IPS-NIHi7 (cell line): ENCODE results near the gene TELO2.
A peak's percentile ranks its signal among the peaks of the same experiment; 100 is the strongest.
"Not testable (repeated sequence)": the region's sequence is repeated elsewhere in the genome, so short reads cannot be mapped to it uniquely, and the experiment has no call there.

Experiments used
- DNase-seq: peaks from one replicate; pipeline ENCODE4 v3.0.0; 2012; ENCODE audit warnings: mixed read lengths; ENCODE audit errors: extremely low spot score

Gene TELO2

DNA sequence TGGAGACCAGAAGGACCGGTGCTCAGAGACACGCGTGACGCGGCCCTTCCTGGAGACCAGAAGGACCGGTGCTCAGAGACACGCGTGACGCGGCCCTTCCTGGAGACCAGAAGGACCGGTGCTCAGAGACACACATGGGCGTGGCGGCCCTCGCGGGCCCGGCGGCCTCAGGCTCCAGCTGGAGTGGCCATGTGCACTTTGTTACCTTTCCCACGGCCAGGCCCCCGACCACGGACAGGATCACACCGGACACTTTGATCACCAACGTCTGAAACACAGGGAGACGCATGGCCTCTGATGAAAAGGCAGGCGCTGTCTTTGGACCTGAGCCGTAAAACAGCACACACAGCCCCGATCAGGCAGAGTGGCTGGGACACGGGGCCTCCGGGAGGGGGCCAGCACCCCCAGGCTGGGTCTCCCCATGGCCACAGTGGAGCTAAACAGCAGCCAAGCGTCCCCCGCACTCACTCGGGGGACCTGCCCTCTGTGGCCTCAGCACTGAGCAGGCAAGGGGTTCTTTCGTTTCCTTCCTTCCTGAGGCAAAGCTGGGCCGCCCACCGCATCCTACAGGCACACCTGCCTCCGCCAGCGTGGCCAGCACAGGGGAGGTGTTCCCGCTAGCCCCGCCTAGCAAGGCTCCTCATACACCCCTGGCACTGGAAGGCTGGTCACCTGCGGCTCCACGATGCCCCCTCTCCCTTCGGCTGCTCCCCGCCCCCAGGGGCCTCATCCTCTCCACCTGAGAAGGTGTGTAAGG is 35.5 kb upstream of the TELO2 start:
- DNase-seq, result no peak

DNA sequence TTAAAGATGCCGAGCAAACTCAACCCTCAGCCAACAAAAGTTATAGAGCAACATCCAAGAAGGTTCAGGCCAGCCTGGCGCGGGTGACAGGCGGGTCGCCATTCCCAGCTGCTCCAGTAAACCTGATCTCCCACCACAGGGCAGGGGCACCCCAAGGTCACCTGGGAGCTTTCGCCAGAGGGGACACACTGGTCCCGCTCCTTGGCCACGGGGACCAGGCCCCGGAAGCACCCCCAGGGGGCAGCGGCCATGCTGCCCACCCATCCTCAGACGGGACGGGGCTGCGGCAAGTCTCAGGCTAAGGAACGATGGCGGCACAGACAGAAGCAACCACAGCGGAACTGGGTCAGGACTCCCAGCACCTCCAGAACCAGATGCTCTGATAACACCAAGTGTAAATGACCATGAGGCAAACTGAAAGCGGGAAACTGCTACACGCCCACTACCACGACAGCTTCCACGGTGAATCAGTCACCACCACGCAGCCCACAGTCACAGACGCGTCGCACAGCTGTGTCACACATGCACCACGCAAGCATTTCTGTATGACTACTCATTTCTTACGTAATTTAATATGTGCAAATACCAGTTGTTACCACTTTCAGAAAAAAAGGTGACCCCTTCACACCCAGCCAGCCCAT is 34.7 kb upstream of the TELO2 start:
- no peak for DNase-seq

- DNase-seq, result no peak
Measured at GRCh38 chr16:1458977-1459341, 34.2 kb upstream of the TELO2 start.

GRCh38 chr16:1459967-1460366 is 33.2 kb upstream of the TELO2 start:
- DNase-seq, result no peak

- no peak for DNase-seq
Measured at GRCh38 chr16:1460602-1461138, 32.5 kb upstream of the TELO2 start.

DNA sequence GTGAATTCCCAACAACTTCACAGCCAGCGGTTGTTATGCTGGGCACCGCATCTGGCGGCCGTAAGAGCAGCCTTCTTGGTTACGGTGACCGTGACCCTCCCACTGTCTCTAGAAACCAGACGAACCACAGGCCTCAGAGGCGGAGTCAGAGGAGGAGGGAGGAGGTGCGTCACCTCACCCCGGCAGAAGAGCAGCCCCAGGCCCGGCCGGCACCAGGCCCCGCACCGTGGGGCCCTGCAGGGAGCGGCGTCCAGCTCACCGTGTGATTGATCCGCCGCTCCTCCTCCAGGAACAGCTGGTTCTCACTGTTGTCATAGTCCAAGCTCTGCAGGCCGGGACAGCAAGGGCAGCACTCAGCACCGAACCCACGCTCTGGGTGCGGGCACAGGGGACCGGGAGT is 32.0 kb upstream of the TELO2 start:
- no peak for DNase-seq

GRCh38 chr16:1464196-1464893 is 28.8 kb upstream of the TELO2 start:
- no peak for DNase-seq

DNA sequence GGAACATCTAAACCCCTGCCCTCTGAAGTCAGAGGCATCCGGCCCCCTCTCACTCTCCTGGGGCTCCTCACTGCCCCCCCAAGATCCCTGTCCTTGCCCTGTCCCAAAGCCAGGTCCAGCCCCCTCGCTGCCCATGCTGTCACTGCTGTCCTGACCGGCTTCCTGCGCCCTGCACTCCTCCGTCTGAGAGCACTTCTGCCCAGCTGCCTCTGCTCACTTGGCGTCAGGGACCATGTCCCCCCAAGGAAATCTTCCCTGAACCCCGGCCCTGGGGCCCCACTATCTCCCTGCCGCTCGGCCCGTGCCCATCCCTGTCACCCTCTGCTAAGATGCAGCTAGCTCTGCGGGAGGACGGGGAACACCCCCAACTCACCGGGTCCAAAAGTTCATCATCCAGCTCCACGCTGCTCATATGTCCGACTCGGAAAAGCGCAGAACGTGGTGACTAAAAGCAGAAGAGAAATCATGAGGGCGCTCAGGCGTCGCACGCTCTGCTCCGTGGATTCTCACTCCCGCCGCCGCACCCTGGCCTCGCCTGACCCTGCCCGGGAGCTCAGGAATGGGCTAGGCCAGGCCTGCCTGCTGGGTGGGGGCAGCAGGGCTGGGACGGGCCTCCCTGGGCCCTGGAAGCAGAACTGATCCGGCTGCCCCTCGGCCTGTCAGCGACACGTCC is 28.1 kb upstream of the TELO2 start:
- no peak for DNase-seq

- no peak for DNase-seq
Measured at GRCh38 chr16:1465567-1465915, 27.6 kb upstream of the TELO2 start.

GRCh38 chr16:1466054-1466453 is 27.1 kb upstream of the TELO2 start:
- DNase-seq, result no peak

DNA sequence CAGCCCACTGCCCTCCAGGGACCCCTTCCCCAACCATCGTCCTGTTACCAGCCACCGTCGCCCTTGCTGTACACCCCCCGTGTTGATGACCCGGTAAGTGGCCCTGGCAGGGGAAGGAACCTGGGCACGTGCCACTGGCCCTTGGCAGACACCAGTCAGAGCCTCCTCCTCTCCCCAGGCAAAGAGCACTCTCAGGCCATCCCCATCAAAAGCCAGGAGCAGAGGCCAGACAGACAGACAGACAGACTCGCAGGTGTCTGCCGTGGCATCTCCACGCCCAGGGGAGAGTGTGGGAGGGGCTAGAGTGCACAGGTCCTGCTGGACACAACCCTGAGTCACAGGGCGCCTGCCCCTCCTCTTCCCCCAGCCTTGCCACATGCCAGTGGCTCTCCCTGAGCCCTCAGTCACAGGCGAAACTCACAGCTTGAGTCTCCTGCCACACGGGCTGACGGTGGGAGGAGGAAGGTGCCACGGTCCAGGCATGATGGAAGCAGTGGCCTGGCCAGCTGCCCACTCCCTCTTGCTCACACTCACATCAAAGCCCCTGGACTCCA is 26.1 kb upstream of the TELO2 start:
- DNase-seq, result no peak

DNA sequence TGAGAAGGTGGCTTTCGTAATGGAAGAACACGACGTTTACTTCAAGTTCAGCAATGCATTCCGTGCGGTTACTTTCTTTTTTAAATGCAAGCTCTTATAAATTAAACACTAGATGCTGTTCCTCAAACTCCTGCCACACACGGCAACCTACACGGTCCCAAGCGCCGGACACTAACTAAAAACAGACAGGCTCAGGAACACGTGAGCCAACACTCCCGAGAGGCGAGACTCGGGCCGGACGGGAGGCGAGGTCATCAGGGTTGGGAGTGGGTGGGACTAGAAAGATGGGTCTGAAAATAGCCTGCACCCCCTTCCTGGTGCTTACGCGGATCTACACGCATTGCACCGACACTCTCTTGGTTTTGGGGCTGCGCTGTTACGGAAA is 24.7 kb upstream of the TELO2 start:
- DNase-seq, result no peak

GRCh38 chr16:1469141-1469540 is 24.0 kb upstream of the TELO2 start:
- not testable (repeated sequence) for DNase-seq

DNA sequence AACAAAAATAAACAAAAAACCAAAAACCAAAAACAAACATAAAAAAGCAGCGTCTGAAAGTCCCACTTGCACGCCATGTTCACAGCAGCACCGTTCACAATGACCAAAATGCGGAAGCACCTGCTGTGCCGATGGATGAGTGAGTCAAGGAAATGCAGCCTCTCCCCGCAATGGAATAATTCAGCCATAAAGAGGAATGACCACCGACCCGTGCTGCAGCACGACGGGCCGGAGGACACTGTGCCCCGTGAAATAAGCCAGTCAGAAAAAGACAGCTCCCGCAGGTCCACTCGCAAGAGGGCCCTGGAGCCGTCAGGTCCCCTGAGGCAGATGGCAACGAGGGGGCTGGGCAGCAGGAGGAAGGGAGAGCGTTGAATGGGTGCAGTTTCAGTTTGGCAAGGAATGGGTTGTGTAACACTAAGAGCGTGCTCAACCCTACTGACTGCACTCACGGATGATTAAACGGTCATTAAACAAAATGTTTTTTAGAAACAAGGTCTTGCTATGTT is 23.4 kb upstream of the TELO2 start:
- DNase-seq, result no peak

GRCh38 chr16:1470481-1471251 is 22.5 kb upstream of the TELO2 start:
- DNase-seq, result no peak

DNA sequence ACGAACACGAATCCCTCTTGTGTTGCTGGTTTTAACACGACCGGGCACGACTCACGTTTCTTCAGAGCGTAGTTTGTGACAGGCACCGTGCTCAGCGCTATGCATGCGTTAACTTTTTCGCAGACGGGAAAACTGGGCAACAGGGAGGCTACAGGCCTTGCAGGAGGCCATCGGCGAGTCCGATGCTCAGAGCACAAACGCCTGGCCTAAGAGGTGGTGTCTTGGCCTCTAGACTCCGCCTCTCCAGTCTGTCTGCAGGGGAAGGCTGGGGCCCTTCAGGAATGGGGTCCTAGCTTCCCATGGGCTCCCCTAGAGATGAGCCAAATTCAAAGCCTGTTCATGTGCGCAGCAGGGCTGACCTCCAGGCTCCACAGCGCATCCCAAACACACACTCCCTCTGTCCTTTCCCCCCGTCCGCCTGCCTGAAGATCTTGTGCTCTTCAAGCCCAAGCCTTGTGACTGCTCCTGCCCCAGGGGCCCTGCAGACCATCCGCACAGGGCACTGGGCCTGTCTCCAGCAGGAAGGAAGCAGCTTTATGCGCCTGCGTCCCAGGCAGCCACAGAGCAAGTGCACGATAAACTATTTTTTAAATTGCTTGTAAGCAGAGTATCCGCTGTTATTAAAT is 21.5 kb upstream of the TELO2 start:
- DNase-seq, result no peak

DNA sequence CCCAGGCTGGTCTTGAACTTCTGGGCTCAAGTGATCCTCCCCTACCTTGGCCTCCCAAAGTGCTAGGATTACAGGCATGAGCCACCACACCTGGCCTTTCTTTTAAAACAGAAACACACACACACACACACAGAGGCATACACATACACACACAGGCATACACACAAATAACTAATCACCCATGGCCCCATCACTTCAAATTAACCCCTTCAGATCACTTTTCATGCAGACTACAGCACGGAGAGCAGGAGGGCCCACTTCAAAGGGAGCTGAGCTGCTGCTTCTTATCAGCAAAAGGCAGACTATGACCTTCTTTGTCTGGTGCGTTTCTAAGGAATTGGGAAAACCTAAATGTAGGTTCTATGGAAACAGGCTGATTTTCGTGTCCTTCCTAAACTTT is 20.2 kb upstream of the TELO2 start:
- DNase-seq, result no peak

- DNase-seq, result peak; percentile 48
Measured at GRCh38 chr16:1474082-1474795, 18.9 kb upstream of the TELO2 start.

DNA sequence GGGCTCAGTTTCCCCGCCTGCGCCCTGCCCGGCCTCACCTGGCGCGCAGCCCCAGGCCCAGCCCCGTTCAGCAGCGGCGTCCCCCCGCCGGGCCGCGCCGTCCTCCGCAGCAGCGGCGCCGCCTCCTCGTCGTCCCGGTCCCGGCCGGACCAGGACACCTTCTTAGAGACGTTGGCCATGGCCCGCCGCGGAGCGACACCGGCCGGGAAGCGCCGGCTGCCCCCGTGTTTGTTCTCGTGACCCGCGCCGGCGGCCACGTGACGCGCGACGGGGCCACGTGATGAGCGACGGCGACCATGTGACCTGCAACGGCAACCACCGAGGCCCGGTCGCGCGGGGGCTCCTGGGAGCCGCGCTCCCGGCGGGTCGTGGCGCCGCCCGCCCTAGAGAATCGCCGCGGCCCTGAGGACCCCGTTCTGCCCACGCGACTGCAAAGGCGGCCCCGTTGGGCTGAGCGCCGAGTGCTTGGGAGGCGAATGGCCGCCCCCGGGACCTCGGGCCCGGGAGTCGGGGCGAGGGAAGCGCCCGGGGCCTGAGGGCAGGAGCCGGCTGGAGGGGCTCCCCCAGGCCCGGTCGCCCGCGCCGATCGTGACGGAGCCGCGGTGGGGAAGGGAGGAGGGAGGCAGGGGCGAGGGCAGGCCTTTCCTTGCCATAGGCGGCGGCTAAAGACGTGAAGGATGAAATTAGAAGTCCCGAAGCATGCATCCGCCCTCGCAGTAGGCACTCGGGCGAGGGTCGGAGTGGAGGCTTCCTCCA is 18.2 kb upstream of the TELO2 start, which contains the start of gene CLCN7:
CLCN7 (minus strand) TSS at position 233 of the 756 bp plus-strand sequence; CDS start at position 179, 54 bp downstream.
- DNase-seq, result peak; percentile 98
